Measurements from ENCODE around the gene COLEC12. TPM values are rescaled to one million over a fixed set of nuclear protein-coding genes. Genes with fewer than 3 reads are reported as not detected.

COLEC12 gene
- total RNA-seq, 4 donors from 2014 or later, result 20.2 to 81.3 (median 29.1) TPM

DNA sequence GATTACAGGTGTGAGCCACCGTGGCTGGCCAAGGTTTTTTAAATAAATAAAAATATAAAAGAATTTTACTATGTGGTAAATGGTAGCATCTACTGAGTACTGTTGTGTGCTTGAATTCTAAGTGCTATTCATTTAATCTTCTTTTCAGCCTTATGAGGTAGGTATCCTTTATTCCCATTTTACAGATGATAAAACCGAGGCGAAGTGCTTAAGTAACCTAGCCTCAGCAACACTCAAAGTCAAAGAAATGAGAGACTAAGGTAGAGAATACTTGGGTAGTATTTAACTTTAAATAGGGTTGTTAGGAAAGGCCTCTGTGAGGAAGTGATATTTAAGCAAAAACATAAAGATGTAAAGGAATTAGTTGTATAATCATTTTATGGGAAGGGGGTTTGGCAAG, 227.0 kb downstream of the COLEC12 start:
- intact Hi-C loops (cut with DNase I; ENCODE audit: low total_unique reads), result no loop called here
- TF ChIP-seq, protein P1, sequence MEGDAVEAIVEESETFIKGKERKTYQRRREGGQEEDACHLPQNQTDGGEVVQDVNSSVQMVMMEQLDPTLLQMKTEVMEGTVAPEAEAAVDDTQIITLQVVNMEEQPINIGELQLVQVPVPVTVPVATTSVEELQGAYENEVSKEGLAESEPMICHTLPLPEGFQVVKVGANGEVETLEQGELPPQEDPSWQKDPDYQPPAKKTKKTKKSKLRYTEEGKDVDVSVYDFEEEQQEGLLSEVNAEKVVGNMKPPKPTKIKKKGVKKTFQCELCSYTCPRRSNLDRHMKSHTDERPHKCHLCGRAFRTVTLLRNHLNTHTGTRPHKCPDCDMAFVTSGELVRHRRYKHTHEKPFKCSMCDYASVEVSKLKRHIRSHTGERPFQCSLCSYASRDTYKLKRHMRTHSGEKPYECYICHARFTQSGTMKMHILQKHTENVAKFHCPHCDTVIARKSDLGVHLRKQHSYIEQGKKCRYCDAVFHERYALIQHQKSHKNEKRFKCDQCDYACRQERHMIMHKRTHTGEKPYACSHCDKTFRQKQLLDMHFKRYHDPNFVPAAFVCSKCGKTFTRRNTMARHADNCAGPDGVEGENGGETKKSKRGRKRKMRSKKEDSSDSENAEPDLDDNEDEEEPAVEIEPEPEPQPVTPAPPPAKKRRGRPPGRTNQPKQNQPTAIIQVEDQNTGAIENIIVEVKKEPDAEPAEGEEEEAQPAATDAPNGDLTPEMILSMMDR (IDR thresholded peaks at IDR 0.05), result no peak
- TF ChIP-seq POLR2A (IDR thresholded peaks at IDR 0.05), result no peak
- Histone ChIP-seq H3K27me3 (no peaks in the 10 kb centered on the region), H3K9me3 (no peaks in the 10 kb centered on the region), H3K36me3 (no peaks in the 10 kb centered on the region), H3K27ac (no peak overlapping the region), H3K4me1 (no peaks in the 10 kb centered on the region), H3K4me3 (no peak overlapping the region)
- no peak for DNase-seq

DNA sequence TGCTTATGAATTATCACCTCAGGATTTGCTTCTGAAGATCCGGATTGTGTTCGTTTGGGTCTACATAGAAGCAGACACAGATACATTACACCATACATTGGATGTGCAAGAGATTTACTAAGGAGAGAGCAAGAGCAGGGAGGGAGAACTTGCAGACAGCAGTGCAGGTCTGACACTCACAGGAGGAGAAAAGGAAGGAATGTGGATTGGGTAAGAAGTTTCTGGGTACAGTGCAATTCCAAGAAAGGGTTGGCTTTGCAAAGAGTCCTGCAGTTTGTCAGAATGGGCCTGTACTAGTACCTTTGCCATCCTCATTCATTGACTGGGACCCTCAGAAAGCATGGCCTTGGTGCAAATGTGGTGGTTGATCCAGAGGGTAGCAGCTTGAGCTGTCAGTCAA, 227.9 kb downstream of the COLEC12 start:
- H3K4me1 ChIP-seq, result no peaks in the 10 kb centered on the region
- no peak overlapping the region for H3K4me3 ChIP-seq
- DNase-seq, result no peak
- no peaks in the 10 kb centered on the region for H3K36me3 ChIP-seq
- TF ChIP-seq, protein P1 (IDR thresholded peaks at IDR 0.05), result no peak
- TF ChIP-seq POLR2A (IDR thresholded peaks at IDR 0.05), result no peak
- H3K27me3 ChIP-seq, result no peaks in the 10 kb centered on the region
- H3K27ac ChIP-seq, result no peak overlapping the region
- intact Hi-C loops (cut with DNase I; ENCODE audit: low total_unique reads), result no loop called here
- H3K9me3 ChIP-seq, result no peaks in the 10 kb centered on the region

DNA sequence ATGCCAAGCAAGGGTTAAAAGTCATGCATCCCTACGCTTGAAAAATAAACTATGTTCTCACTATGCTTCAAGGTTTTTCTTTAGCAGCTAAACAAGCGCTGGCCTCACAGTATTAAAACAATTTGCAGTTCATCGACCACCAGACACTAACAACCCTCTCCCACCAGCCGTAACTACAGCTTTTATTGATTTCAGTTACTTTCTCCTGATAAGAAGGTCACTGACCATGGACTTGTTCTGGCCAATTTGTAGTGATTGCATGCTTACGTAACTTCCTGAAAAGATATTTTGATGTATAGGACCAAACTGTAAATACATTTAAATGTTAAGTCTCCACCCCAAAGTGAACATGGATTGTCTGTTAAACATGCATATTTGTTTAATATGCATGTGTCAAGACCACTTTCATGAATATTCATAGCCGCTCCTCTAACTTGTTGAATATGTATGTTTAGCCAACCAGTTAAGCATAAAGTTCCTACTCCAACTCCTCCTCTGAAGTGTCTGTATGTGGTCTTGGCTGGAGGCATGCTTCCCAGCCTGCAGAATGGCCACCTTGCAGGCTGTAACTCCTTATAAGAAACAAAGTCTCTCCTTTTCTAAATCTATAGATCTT, 230.9 kb downstream of the COLEC12 start:
- H3K9me3 ChIP-seq, result no peaks in the 10 kb centered on the region
- no peak overlapping the region for H3K27ac ChIP-seq
- DNase-seq, result no peak
- no peaks in the 10 kb centered on the region for H3K27me3 ChIP-seq
- intact Hi-C loops (cut with DNase I; ENCODE audit: low total_unique reads), result no loop called here
- no peak overlapping the region for H3K4me3 ChIP-seq
- TF ChIP-seq, protein P1 (IDR thresholded peaks at IDR 0.05), result no peak
- no peak for TF ChIP-seq POLR2A (IDR thresholded peaks at IDR 0.05)
- no peaks in the 10 kb centered on the region for H3K4me1 ChIP-seq
- no peaks in the 10 kb centered on the region for H3K36me3 ChIP-seq

DNA sequence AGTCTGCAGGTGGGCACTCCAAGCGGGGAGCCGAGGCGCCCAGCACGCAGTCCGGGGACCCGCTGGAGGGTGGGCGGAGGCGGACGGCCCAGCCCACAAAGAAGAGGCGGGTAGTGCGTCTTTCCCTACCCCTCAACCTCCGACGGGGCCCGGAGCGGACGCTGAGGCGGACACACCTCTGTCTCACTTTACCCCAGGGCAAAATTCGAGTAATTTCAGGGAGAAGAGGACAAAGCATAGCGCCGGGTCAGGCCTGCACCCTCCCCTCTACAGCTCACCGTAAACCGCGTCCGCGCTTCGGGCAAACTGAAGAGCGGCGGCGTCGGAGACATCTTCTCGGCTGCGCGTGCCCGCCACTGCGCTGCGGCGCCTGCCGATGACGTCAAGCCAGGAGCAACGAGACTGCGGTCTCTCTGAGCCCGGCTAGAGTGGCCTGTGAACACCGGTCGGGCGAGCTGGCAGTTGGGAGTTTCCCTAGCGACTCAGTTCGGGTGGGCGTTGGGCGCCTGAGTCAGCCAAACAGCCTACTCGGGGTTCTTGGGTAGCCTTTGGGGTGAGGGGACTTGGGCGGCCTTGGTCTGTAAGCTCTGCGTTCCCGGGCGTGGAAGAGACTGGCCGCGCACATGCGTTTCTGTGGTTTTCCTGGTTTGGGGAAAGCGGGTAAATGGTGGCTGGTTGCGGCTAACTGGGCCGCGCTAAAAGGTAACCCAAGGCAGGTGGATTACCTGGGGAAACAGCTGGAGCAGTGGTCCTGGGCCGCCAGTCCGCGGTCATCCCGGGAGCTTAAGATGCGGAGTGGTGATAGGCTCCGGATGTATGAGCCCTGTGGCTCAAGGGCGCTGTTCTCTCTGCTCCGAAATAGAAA, 232.6 kb downstream of the COLEC12 start, which contains the start of gene THOC1:
TSS of gene THOC1 (minus strand) at position 360 of the 865 bp plus-strand sequence. CDS start at position 332, 28 bp downstream.
- intact Hi-C loops (cut with DNase I; ENCODE audit: low total_unique reads), result no loop called here

More for the DNA sequence above, 232.6 kb downstream of the COLEC12 start, which contains the start of gene THOC1:
- Histone ChIP-seq H3K27ac (peak within 1 kb of the TSS; percentile 78 to 87), H3K4me1 (no peaks in the 10 kb centered on the region), H3K9me3 (no peaks in the 10 kb centered on the region), H3K4me3 (peak within 1 kb of the TSS; percentile 90 to 91), H3K36me3 (no peaks in the 10 kb centered on the region), H3K27me3 (no peaks in the 10 kb centered on the region)
- peak; percentile 88 to 91 for DNase-seq
- TF ChIP-seq POLR2A (IDR thresholded peaks at IDR 0.05), result peak; percentile 52 to 77
- TF ChIP-seq, protein P1 (IDR thresholded peaks at IDR 0.05), result no peak
